GM18511 (cell line): Measurements from ENCODE around the gene SPACA9.

Experiments
- ATAC-seq: cut with Tn5 transposase; IDR thresholded peaks from one replicate; pipeline ENCODE4 v1.9.1; 2021; ENCODE audit warnings: mild to moderate bottlenecking, moderate library complexity; ENCODE audit not compliant: unreplicated experiment

Gene SPACA9

DNA sequence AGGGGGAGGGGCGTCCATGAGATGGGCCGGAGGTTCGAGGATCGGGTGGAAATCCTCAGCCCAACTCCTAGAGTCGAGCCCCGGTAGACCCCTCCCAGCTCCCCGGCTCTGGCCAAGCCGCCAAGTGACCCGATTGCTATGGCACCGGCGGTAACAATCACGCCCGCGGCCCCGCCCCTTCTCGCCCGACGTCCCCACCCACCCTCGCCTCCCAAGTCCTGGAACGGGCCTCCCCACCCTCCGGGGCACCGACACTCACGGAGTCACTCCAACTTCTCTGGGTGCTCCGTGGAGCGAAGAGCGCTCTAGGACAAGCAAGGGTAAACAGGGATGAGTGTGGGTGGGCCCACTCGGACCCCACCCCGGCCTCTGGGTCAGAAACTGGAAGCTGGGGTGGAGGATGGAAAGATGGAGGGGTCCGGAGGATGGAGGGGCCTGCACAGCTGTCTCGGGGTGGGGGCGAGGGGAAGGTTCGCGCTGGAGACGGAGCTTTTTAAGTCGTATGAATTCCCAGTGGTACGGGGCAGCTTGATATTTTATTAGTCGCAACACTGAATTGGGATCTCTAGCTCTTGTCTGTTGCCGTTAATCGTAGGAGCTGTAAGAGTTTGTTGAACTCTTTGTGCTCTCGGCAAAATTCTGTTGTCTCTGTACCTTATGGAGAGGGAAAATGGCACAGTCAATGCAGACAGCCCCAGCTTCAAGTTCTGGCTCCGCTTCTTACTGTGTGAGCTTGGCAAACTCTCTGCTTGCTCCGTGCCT is at the start of gene SPACA9:
TSS of gene SPACA9 (plus strand) at position 204 of the 762 bp plus-strand sequence. CDS start 5,050 bp downstream, outside the sequence.
- ATAC-seq: no peak

DNA sequence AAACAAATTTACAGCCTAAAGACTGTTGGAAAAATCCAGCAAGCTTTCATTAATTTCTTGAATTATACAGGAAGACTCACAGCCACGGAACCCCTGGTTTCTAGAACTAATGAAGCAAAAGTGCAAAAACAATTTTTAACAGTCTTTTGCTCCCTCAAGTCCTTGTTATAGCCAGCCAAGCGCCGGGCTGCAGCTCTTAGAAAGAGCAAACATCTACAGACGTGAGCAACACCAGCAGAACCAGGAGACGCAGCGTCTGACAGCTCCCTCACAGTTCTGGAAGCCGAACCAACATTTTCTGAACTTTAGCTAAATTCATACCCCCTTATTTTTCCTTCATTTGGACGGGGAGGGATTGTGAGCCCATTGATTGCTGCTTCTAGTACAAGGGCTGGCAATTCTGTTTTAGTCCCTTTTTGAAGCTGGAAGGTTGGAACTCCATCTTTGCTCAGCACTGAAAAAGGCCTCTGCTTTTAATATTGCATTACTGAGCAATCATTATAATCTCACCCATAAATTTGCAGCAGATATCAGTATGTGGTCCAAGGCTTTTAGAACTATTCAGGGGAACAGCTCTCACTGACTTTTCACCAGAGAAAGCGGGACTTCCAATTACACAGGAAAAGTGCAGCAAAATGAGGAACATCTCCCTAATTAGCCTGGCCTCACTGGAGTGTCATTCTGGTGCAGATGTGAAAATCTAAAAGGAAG is 46.4 kb upstream of the SPACA9 start:
- ATAC-seq: no peak

DNA sequence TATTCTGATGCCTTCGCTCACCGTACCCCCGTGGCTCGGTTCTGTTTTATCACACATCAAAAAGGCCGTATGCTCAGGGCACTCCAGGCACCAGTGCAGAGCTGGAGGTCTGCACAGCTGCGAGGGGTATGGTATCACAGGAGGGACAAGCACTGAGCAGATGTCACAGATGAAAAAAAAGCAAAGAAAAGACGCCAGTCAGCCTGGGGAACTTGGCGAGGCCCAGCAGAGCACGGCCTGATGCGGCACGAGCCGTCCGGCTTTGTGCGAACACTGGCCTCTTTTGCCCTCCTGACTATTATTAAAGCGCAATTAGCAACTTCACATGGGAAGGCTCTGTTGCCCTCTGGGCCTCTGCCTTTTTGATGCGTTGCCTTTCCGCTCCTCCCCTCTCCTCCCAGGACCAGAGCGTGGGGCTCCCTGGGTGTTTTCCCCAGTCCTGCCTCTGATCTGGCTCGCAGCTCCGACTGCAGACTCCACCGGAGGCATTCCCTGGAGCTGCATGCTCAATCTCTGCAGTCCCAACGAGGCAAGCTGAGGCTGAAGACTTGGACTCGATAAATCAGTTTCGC is 45.1 kb upstream of the SPACA9 start:
- no peak for ATAC-seq

DNA sequence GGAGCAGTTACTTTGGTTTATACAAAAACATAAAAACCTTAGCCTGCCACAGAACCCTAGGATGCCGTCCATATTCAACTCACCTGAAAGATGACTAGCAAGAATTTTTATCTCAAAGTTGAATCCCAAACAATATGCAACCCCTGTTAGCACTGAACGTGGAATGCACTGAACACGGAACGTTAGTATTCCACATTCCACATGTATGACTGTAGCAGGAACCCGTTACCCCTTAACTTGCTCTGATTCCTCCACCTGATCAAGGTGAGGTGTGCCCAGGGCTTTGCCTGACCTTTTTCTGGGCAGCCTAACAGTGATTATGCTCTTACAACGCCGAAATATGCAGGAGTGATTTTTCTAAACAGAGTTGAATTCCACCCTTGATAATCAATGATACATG is 44.4 kb upstream of the SPACA9 start:
- ATAC-seq: no peak

DNA sequence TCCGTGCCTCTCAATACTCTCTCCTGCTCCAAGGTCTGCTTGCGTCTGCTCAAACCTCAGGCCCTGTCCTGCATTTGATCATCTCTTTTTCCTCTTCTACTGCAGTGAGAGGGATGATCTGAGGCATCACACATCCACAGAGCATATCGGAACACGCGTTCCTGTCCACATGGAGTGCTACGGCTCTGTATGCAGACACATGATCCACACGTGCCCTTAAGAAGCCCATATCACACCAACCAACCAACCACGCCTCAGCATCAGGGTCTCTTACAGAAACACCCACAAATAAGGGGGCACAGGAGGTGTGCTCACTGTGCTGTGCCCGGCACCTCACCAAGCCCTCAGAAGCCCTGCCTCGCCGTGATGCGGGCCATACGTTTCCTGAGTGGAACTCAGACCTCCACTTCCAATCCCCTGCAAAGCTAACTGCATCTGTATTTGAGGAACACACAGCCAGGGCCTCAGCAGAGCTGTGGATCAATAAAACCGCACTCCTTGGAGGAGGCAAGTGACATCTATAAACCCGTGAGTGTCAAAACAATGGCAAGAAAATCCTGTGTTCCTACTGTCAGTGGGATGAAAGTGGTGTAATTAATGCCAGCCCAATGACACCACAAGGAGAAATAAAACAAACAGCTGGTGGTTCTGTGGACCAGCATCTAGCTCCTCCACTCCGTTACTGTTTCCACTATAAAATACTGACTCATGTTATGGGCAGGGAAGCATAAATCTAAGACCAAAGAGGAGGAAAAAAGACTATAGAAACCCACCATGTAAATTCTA is 41.0 kb upstream of the SPACA9 start:
- ATAC-seq: no peak

DNA sequence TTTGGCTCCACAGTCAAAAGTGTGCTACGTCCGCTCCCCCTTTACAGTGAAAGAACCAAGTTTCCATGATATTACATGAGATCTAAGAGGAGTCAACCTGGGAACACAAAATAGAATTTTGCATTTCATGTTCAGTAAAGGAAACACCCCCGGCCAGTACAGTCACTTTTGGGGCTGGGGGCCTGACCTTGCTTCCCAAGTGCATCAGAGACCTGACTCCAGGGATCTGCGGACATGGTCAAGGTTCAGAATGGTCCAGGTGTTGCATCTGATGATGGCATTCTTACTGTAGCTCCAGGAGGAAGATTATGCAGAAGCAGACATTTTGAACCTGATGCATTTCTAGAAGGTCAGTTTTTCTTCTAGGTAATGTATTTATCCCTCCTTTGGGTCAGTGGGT is 40.4 kb upstream of the SPACA9 start:
- no peak for ATAC-seq

DNA sequence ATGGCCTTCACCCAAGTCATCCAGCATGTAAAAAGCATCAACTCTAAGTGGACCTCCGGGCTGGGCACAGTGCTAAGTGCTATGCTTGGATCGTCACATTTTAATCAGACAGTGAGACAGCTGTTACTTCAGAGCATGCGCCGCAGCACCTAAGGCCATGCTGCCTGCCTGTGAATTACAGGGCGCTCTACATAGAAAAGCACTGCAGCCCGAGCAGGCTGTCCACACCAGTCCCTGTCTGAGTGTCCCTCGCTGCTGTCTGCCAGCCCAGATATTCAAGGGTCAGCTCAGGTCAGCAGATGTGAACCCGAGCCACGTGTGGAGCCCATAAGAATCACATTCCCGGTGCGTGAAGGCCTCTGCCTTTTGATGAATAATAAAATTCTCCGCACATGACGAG is 37.7 kb upstream of the SPACA9 start:
- no peak for ATAC-seq

DNA sequence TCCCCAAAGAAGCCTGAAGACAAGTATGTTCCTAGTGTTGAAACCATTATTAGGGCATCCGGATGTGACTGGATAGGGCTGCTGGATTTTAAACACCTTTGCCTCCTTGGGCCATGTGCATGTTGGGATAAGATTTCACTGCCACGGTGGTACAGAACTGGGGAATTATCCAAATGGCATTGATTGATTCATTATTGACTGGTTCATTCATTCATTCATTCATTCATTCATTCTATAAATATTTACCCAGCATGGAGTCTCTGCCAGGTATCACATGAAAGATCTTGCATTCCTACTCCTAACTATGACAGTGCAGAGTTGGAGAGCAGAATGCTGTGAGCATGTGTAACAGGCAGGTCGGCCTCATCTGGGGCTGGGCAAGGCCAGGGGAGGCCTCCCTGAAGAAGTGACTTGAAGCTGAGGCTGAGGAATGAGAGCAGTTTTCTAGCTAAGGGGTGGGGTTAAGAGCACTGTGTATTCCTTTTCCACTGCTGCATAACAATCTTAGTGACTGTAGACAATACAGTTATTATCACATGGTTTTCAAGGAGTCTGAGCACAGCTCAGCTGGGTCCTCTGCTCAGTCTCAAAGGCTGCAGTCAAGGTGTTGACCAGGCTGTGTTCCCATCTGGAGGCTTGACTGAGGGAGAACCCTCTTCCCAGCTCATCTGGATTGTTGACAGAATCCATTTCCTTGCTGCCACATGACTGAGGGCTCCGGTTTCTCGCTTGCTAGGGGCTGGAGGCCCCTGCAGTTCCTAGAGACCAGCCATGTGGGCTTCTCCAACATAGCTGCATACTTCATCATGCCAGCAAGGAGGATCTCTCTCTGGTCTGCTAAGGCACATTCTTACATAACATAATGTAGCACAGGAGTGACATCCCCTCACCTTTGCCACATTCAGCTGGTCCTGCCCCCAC is 36.3 kb upstream of the SPACA9 start:
- no peak for ATAC-seq

DNA sequence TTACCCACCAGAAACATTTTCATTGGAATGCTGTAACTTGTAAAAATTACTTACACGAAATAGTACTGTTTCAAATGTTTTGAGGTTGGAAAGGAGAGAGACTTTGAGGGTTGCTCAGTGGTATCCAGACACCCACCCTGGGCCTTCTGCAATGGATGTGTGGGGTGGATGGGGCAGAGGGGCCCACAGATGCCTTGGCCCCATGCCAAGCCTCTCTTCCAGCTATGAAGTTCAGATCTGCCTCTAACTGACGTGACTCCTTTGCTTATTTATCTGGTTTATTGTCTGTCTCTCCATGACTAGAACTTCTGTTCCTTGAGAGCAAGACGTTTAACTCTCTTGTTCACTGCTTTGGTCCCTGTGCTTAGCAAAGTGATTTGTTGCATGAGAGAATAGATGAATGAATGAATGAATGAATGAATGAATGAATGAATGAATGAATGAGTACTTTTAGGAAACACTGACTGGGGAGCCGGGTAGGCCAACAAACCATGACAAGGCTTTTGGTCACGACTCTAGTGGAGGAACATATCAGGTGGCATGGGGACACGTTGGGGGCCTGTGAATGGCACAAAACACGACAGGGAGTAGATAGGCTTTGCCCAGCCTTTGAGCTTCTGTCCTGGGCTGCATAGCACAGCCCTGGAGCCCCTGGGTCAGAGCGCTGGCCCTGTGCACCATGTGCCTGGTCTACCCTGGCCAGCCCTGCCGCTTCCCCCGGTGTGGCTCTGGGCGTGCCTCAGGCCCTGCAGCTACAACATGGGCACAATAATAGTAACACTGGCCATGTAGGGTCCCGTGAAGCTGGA is 32.4 kb upstream of the SPACA9 start:
- no peak for ATAC-seq

DNA sequence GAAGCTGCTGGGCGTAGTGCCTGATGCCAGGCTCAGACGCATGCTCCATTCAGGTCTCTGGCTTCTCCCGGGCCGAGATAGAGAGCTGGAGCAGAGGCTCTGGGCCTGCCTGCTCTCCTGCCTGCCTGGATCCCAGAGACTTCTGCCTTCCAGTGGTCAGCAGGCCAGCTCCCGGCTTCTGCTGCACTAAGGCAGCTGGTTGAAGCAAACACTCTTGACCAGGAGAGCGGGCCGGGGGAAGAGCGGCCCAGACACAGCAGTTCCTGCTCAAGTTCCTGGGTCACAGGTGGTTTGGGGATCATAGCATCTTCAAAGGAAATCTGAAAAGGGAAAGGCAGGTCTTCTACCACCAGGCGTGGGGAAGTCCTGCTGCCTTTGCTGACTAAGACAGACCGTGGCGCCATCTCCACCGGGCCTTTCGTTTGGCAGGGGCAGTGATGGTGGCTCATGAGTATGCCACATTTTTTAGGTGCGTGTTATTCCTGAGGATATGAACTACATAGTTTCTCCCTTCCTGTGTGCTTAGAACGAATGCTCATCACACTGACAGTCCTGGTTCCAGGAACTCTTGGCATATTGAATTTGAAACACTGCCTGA is 31.7 kb upstream of the SPACA9 start:
- ATAC-seq: no peak

DNA sequence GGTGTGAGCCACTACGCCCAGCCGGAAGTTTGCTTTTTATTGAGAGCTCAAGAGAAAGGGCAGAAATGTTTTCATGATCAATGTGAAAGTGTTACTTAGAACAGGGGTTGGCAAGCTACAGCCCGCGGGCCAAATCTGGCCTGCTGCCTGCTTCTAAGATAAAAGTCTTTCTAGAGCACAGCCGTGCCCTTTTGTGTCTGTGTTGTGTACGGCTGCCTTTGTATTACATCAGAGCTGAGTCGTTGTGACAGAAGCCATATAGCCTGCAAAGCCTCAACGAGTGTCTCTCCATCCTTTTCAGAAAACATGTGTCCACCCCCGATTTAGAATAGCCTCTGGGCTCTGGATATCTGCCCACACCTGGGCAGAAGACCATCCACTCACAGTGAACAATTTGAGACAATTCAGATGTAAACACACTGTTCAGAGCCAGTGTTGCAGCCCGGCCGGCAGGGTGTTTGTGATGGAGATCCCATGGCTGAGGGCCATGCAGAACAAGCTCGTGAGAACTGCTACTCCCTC is 29.5 kb upstream of the SPACA9 start:
- no peak for ATAC-seq

DNA sequence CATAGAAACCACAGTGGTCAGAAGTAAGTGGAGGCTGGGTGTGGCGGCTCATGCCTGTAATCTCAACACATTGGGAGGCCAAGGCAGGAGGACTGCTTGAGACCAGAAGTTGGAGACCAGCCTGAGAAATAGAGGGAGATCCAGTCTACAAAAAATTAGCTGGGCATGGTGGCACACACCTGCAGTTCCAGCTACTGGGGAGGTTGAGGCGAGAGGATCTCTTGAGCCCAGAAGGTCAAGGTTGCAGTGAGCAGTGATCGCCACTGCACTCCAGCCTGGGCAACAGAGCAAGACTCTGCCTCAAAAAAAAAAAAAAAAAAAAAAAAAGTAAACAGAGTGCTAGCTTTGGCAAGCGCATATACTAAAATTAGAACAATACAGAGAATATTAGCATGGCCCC is 25.2 kb upstream of the SPACA9 start:
- no peak for ATAC-seq

DNA sequence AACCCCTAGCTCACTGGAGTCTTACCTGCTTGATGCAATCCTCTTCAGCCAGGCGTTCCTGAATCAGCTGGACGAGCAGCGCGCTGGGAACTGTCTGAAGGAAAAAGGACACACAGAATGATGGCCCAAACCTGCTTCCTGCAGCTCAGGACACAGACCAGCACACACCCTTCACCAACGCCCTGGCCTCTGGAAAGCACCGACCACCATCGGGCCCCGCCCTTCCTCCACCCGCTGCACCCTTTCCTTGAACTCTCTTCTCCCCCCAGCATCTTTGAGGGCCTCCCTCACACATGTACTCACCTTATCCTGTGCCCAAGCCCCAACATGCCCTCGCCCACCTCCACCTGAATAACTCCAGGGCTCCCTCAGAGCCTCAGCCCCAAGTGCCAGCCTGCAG is 23.9 kb upstream of the SPACA9 start:
- no peak for ATAC-seq

DNA sequence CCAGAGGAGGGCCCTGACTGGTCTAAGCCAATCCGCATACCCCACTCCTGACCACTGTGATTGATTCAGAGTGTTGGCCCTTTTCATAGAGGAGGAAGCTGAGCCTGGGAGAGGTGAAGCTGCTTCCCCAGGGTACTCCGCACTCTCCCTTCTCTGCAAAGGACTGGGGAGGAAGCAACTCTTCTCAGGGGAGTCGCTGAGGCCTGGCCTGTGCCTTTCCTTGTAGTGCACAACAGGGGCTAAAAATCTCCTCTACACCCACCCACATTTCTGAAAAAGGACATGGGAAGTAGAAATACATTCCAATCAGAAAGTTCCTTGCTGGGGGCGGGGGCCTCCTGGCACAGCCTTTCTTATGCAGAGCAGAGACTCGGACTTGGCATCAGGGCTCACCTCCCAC is 22.8 kb upstream of the SPACA9 start:
- no peak for ATAC-seq

DNA sequence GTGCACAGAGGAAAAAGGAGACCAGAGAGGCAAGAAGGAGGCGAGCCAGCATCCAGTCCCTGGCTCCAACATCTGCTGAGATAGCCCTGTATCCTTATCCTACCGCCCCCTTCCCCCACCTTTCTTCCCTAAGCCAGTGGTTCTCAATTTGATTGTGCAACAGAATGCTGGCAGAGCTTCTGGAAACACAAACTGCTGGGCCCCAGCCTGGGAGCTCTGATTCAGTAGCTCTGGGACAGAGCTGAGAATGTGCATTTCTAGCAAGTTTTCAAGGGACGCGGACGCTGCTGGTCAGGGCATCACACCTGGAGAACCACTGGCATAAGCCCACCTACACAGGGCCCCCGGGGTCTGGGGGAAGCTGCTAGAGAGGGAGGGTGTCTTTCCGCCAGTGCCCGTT is 21.7 kb upstream of the SPACA9 start:
- ATAC-seq: no peak

DNA sequence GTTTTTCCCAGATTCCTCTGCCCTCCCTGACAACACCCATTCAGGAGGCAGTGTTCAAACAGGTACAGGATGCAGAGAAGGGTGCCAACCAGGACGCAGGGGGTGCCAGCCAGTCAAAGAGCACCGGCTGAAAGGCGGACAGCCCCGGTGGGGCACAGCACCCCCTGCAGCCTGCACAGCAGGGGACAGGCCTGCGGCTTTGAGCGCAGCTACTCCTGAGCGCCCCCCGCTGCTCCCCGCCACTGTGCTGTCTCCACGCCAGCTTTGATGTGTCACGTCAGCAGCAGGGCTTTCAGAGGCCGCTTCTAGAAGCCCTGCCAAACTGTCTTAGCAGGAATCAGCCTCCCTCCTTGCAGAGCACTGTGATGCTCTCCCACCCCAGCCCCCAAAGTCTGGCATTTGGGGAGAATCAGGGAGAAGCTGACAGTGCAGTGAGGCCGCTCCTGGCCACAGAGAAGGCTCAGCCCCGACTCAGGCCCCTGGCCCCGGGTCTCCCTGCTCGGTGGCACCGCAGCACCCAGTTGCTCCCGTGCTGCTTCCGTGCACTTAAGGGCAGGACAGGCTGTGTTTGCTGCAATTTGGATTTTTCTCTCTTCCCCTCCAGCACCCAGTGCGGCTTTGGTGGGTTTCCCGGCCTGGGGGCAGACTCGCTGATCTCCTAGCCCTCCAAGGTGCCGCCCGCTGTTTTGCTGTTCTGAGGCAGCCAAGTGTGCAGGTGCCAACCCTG is 20.9 kb upstream of the SPACA9 start:
- ATAC-seq: no peak

DNA sequence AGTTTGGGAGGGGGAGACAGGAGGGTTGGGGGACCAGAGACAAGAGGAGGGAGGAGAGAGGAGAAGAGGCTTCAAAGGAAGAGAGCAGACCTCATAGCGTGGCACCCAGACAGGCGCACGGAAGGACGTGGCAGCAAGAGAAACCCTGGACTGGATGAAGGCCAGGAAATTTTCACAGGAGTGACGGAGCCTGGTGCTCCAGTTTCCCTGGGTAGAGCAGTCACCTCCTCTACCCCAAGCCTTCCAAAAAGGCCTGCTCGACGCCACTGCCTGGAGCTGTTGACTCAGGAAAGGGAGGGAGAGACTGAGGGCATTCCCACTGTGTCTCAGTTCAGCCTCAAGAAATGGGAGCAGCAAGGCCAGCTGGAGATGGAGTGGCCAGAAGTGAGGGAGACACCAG is 19.9 kb upstream of the SPACA9 start:
- no peak for ATAC-seq

DNA sequence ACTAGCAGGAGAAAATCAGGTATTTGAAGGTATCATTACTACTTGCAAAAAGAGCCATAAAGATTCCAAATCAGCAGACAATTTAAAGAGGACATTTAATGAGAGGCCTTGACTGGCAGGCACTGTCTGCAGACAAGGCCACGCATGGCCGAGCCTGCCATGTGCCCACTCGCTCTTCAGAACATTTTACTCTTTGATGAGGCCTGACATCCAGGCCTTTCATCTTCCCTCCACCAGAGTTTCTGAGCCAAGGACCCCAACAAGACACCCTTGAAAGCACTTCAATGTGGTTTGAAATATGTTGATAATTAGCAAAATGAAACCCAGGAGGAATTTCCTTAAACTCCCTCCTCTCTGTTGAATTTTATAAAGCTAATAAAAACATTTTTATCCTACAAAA is 17.0 kb upstream of the SPACA9 start:
- no peak for ATAC-seq
